Liver (tissue), 9 donors: ENCODE measurements around the gene CDA. TPM values are rescaled to one million over a fixed set of nuclear protein-coding genes. Genes with fewer than 3 reads are reported as not detected.

Experiments
- DNase-seq: peaks from one replicate; pipeline ENCODE4 v3.0.0-alpha.2; 2017; ENCODE audit warnings: low spot score
- H3K27ac ChIP-seq, 2 donors: one replicate each; pipeline ENCODE4 v1.7.0; 2013; ENCODE audit warnings: inconsistent platforms in 2 of 2, low read length in 2 of 2, control low read depth in 1 of 2, low read depth in 1 of 2, mild to moderate bottlenecking in 1 of 2
- H3K27me3 ChIP-seq, 4 donors: one replicate each; pipeline versions ENCODE4 v1.6.1 to v1.7.0; 2013; ENCODE audit warnings: low read length in 3 of 4, inconsistent platforms in 1 of 4, mild to moderate bottlenecking in 1 of 4, moderate library complexity in 1 of 4; ENCODE audit not compliant: control insufficient read depth in 4 of 4, insufficient read depth in 4 of 4
- H3K36me3 ChIP-seq, 4 donors: one replicate each; pipeline versions ENCODE4 v1.6.1 to v1.7.0; 2013; ENCODE audit warnings: low read length in 3 of 4, mild to moderate bottlenecking in 3 of 4, low read depth in 1 of 4, moderate library complexity in 1 of 4; ENCODE audit not compliant: control insufficient read depth in 4 of 4, insufficient read depth in 3 of 4
- H3K4me1 ChIP-seq, 4 donors: one replicate each; pipeline versions ENCODE4 v1.6.1 to v1.7.0; 2013; ENCODE audit warnings: low read length in 3 of 4, mild to moderate bottlenecking in 3 of 4, moderate library complexity in 1 of 4; ENCODE audit not compliant: control insufficient read depth in 4 of 4, insufficient read depth in 4 of 4
- H3K4me3 ChIP-seq, 3 donors: one replicate each; pipeline versions ENCODE4 v1.6.1 to v1.7.0; 2013; ENCODE audit warnings: low read length in 3 of 3, control low read depth in 1 of 3, low read depth in 1 of 3, mild to moderate bottlenecking in 1 of 3
- H3K9ac ChIP-seq, 2 donors: one replicate each; pipeline ENCODE4 v1.7.0; 2013; ENCODE audit warnings: low read length in 2 of 2, mild to moderate bottlenecking in 2 of 2, moderate library complexity in 2 of 2, control low read depth in 1 of 2, low read depth in 1 of 2
- H3K9me3 ChIP-seq, 4 donors: one replicate each; pipeline versions ENCODE4 v1.6.1 to v1.7.0; 2013; ENCODE audit warnings: low read length in 3 of 4; ENCODE audit not compliant: control insufficient read depth in 4 of 4
- ATF3 ChIP-seq: IDR thresholded peaks from 2 replicates; pipeline ENCODE4 v1.6.1; 2016; ENCODE audit warnings: antibody characterized with exemption
- CTCF ChIP-seq: fragments of 150-350 bp; IDR thresholded peaks from 2 replicates; pipeline ENCODE4 v1.5.1; 2017; ENCODE audit warnings: improper control_type of control experiment, low read depth, low read length; ENCODE audit not compliant: missing input control
- EGR1 ChIP-seq, 2 donors: IDR thresholded peaks; 2 replicates each; pipeline ENCODE4 v1.6.1; 2016 to 2018; ENCODE audit warnings: antibody characterized with exemption in 2 of 2, low read depth in 2 of 2
- HNF4A ChIP-seq, 2 donors: conservative IDR thresholded peaks; 2 replicates each; pipeline ENCODE4 v1.6.1; 2016; ENCODE audit warnings: antibody characterized with exemption in 2 of 2, mild to moderate bottlenecking in 2 of 2
- JUND ChIP-seq, 2 donors: IDR thresholded peaks; 2 replicates each; pipeline ENCODE4 v1.6.1; 2016; ENCODE audit warnings: antibody characterized with exemption in 2 of 2
- NR2F2 ChIP-seq: IDR thresholded peaks from 2 replicates; pipeline ENCODE4 v1.6.1; 2016; ENCODE audit warnings: antibody characterized with exemption
- RXRA ChIP-seq, 2 donors: IDR thresholded peaks; 2 replicates each; pipeline ENCODE4 v1.6.1; 2017 to 2018; ENCODE audit warnings: antibody characterized with exemption in 2 of 2, mild to moderate bottlenecking in 1 of 2
- SP1 ChIP-seq: IDR thresholded peaks from 2 replicates; pipeline ENCODE4 v1.6.1; 2018; ENCODE audit warnings: antibody characterized with exemption, mild to moderate bottlenecking
- YY1 ChIP-seq: IDR thresholded peaks from 2 replicates; pipeline ENCODE4 v1.6.1; 2016; ENCODE audit warnings: antibody characterized with exemption, mild to moderate bottlenecking
- ZBTB33 ChIP-seq: IDR thresholded peaks from 2 replicates; pipeline ENCODE4 v1.6.1; 2016; ENCODE audit warnings: antibody characterized with exemption
- WGBS: extraction: QIAGEN DNeasy Blood & Tissue Kit; methylation state at CpG from one replicate; pipeline ENCODE4 v1.1.7; 2013; 5-methylcytosine and 5-hydroxymethylcytosine counted together
- polyA plus RNA-seq, 2 donors: library from polyadenylated mRNA; stranded (reverse) in 1 of 2; unstranded in 1 of 2; fragments of 200-250 nt in 1 of 2; fragments of >200 nt in 1 of 2; fragmentation: Nextera tagmentation in 1 of 2; extraction: Ambion mirVana in 1 of 2; gene quantifications; one replicate each; pipeline versions ENCODE4 v1.2.1 to v1.2.3, GENCODE V29; 2013 to 2015
- total RNA-seq, 2 donors: library from RNA; depleted of rRNA; stranded (reverse); fragments of >200 nt; gene quantifications; one replicate each; pipeline ENCODE4 v1.2.3, GENCODE V29; 2014
- TF ChIP-seq, protein P1 (sequence below): IDR thresholded peaks from 2 replicates; pipeline ENCODE4 v1.6.1; 2016; ENCODE audit warnings: antibody characterized with exemption
- TF ChIP-seq, protein P2 (sequence below): IDR thresholded peaks from 2 replicates; pipeline ENCODE4 v1.6.1; 2016; ENCODE audit warnings: antibody characterized with exemption, mild to moderate bottlenecking
- donor health status: healthy.
- donor health status: healthy.
- donor health status: healthy.
- donor health status: healthy.
- donor health status: healthy.

CDA gene
- total and polyA plus RNA-seq, 4 donors: 0.42 to 38.9 (median 16.9) TPM

- H3K9me3 ChIP-seq: no peaks in the 10 kb centered on the region
- no peak overlapping the region for H3K9ac ChIP-seq
- 84% methylated on average over 12 of the region's 12 CpGs for WGBS
- peaks cover 19 to 60% (median 46%) of the 10 kb centered on the region in 4 donors for H3K36me3 ChIP-seq
- H3K4me3 ChIP-seq: no peak overlapping the region
- no peaks in the 10 kb centered on the region for H3K27me3 ChIP-seq
- DNase-seq: no peak
- peaks cover 0 to 22% (median 17%) of the 10 kb centered on the region in 4 donors for H3K4me1 ChIP-seq
- no peak overlapping the region for H3K27ac ChIP-seq
- TF ChIP-seq HNF4A (conservative IDR thresholded peaks at IDR 0.05) (no peak), ATF3 (no peak), NR2F2 (no peak), RXRA (IDR thresholded peaks at IDR 0.05) (no peak), YY1 (no peak), ZBTB33 (no peak), EGR1 (IDR thresholded peaks at IDR 0.05; ENCODE audit: low read depth in 2 of 2) (no peak), JUND (IDR thresholded peaks at IDR 0.05) (no peak), CTCF (no peak)
- TF ChIP-seq, protein P1, sequence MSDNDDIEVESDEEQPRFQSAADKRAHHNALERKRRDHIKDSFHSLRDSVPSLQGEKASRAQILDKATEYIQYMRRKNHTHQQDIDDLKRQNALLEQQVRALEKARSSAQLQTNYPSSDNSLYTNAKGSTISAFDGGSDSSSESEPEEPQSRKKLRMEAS: no peak
- TF ChIP-seq, protein P2, sequence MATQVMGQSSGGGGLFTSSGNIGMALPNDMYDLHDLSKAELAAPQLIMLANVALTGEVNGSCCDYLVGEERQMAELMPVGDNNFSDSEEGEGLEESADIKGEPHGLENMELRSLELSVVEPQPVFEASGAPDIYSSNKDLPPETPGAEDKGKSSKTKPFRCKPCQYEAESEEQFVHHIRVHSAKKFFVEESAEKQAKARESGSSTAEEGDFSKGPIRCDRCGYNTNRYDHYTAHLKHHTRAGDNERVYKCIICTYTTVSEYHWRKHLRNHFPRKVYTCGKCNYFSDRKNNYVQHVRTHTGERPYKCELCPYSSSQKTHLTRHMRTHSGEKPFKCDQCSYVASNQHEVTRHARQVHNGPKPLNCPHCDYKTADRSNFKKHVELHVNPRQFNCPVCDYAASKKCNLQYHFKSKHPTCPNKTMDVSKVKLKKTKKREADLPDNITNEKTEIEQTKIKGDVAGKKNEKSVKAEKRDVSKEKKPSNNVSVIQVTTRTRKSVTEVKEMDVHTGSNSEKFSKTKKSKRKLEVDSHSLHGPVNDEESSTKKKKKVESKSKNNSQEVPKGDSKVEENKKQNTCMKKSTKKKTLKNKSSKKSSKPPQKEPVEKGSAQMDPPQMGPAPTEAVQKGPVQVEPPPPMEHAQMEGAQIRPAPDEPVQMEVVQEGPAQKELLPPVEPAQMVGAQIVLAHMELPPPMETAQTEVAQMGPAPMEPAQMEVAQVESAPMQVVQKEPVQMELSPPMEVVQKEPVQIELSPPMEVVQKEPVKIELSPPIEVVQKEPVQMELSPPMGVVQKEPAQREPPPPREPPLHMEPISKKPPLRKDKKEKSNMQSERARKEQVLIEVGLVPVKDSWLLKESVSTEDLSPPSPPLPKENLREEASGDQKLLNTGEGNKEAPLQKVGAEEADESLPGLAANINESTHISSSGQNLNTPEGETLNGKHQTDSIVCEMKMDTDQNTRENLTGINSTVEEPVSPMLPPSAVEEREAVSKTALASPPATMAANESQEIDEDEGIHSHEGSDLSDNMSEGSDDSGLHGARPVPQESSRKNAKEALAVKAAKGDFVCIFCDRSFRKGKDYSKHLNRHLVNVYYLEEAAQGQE: no peak
Observed at GRCh38 chr1:20657024-20657423, 68.1 kb downstream of the CDA start.

GRCh38 chr1:20658166-20658915, 69.4 kb downstream of the CDA start:
- no peak overlapping the region for H3K4me3 ChIP-seq
- H3K9me3 ChIP-seq: no peaks in the 10 kb centered on the region
- no peak for DNase-seq
- H3K27me3 ChIP-seq: no peaks in the 10 kb centered on the region
- H3K27ac ChIP-seq: no peak overlapping the region
- TF ChIP-seq NR2F2 (no peak), SP1 (no peak)
- H3K4me1 ChIP-seq: peaks cover 0 to 26% (median 20%) of the 10 kb centered on the region in 4 donors
- peaks cover 15 to 46% (median 33%) of the 10 kb centered on the region in 4 donors for H3K36me3 ChIP-seq
- WGBS: 91% methylated on average over 16 of the region's 16 CpGs
- no peak overlapping the region for H3K9ac ChIP-seq
